ENCODE data around the gene FXYD2.

DNA sequence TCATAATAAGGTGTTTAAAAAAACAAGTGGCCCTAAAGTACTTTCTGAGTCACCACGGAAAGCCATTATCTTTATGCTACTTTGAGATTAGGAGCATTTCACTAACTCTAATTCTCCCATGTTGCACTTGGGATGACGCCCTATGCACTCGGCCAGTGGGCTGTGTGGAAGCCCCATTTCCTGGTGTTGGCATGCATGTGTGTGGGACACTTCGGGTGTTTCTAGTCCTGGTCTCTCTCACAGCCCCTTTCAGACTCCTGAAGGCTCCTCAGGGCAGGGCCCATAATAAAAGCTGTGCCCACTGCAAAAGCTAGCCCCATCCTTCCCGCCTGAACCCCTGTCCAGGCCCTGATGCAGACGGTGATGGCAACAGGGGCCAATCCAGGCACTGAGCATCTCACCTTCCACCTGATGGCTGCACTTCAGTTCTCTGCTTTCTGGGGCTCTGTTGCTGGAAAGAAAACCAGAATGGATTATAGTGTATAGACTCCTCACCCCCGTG, 14.9 kb upstream of the FXYD2 start:
- TF ChIP-seq POLR2A (IDR thresholded peaks at IDR 0.05; ENCODE audit: low read depth, low read length) (no peak), POLR2AphosphoS5 (IDR thresholded peaks at IDR 0.05; ENCODE audit: low read depth, low read length) (no peak)
